HG03439 (cell line): ENCODE results near the gene RUSF1.
"Not testable (repeated sequence)": the region's sequence is repeated elsewhere in the genome, so short reads cannot be mapped to it uniquely, and the experiment has no call there.

ENCODE experiments used
- ATAC-seq: cut with Tn5 transposase; IDR thresholded peaks from one replicate; pipeline ENCODE4 v1.9.1; 2021; ENCODE audit warnings: mild to moderate bottlenecking, moderate library complexity; ENCODE audit not compliant: unreplicated experiment

Gene RUSF1

GRCh38 chr16:31487720-31488467 is 20.3 kb downstream of the RUSF1 start:
- ATAC-seq, result peak; percentile 62

GRCh38 chr16:31487071-31487719 is 21.0 kb downstream of the RUSF1 start:
- no peak for ATAC-seq

GRCh38 chr16:31486045-31486444 is 22.1 kb downstream of the RUSF1 start:
- ATAC-seq, result no peak

GRCh38 chr16:31485571-31485970 is 22.6 kb downstream of the RUSF1 start:
- ATAC-seq, result no peak

- no peak for ATAC-seq
Measured at GRCh38 chr16:31484491-31485171, 23.6 kb downstream of the RUSF1 start.

GRCh38 chr16:31484048-31484447 is 24.1 kb downstream of the RUSF1 start:
- ATAC-seq, result not testable (repeated sequence)

GRCh38 chr16:31483081-31483480 is 25.1 kb downstream of the RUSF1 start, which contains the start of gene SLC5A2:
Gene SLC5A2, plus strand, starts transcription at chr16:31483123. Its CDS starts 14 bp downstream, at chr16:31483137.
- no peak for ATAC-seq

GRCh38 chr16:31480851-31481536 is 27.2 kb downstream of the RUSF1 start:
- ATAC-seq, result no peak

- ATAC-seq, result no peak
Measured at GRCh38 chr16:31479751-31480150, 28.4 kb downstream of the RUSF1 start.

- ATAC-seq, result no peak
Measured at GRCh38 chr16:31478956-31479355, 29.2 kb downstream of the RUSF1 start.

- no peak for ATAC-seq
Measured at GRCh38 chr16:31477220-31478216, 30.7 kb downstream of the RUSF1 start.

GRCh38 chr16:31476303-31477219 is 31.6 kb downstream of the RUSF1 start:
- no peak for ATAC-seq

GRCh38 chr16:31475946-31476302 is 32.3 kb downstream of the RUSF1 start:
- no peak for ATAC-seq

- no peak for ATAC-seq
Measured at GRCh38 chr16:31474773-31475738, 33.1 kb downstream of the RUSF1 start.

- ATAC-seq, result no peak
Measured at GRCh38 chr16:31474173-31474714, 33.9 kb downstream of the RUSF1 start.

GRCh38 chr16:31473264-31473984 is 34.8 kb downstream of the RUSF1 start:
- no peak for ATAC-seq

GRCh38 chr16:31472709-31473203 is 35.4 kb downstream of the RUSF1 start:
- no peak for ATAC-seq
